HL-60/S4 treated with phorbol 12-myristate 13-acetate at 8.2 ng/mL for 4 days and 3 days (cell line): ENCODE data around the gene CTIF.
"Not testable (repeated sequence)": the region's sequence is repeated elsewhere in the genome, so short reads cannot be mapped to it uniquely, and the experiment has no call there.

Experiments used
- in situ Hi-C: fragments of 300-500 bp; cut with MboI; formaldehyde crosslinking; loops from 2 replicates; pipeline ENCODE4 v1.15.0; 2022; ENCODE audit warnings: low sequenced_read_pairs

CTIF gene

DNA sequence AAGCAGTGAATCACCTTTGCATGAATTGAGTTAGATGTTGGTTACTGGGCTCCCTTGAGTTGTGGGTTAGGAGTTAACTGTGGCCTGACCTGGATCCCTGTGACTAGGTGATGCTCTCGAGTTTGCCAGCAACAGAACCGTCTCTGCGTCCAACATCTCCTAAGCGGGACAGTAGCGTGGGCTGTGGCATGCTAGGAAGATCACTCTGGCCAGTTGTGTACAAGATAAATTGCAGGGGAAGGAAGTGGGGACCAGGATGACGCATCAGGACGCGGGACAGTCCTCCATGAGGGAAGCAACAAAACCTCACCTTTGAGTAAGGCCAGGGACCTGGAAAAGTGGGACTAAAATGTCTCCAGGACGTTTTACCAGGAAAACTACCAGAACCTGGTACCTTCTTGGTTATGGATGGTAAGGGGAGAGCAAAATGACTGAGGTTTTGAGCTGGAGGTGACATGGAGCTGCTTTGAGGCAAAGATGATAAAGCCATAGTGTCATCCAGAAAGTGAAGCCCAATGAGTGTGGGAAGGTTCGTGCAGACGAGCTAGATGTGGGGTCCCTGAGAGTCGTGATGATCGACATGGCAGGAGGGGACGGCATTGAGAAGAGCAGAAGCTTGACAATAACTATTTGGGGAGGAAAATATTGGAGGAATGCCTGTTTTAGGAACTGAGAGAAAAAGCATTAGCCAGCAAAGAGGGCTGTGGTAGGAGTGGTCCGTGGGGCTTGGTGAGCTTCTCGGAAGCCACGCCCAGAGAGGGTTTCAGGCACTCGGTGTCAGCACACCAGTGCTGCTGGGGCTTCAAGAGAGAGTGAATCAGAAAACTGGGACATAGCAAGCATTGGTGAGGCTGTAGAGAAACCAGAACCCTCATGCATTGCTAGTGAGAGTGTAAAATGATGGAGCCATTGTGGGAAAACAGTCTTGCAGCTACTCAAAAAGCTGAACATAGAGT is 316.9 kb downstream of the CTIF start:
- in situ Hi-C loops = no loop called here

GRCh38 chr18:48857023-48857694 is 318.3 kb downstream of the CTIF start:
- in situ Hi-C loops = no loop called here

- in situ Hi-C loops = no loop called here
Measured at GRCh38 chr18:48858676-48859075, 319.8 kb downstream of the CTIF start.

GRCh38 chr18:48859311-48860268 is 320.8 kb downstream of the CTIF start:
- in situ Hi-C loops = no loop called here

DNA sequence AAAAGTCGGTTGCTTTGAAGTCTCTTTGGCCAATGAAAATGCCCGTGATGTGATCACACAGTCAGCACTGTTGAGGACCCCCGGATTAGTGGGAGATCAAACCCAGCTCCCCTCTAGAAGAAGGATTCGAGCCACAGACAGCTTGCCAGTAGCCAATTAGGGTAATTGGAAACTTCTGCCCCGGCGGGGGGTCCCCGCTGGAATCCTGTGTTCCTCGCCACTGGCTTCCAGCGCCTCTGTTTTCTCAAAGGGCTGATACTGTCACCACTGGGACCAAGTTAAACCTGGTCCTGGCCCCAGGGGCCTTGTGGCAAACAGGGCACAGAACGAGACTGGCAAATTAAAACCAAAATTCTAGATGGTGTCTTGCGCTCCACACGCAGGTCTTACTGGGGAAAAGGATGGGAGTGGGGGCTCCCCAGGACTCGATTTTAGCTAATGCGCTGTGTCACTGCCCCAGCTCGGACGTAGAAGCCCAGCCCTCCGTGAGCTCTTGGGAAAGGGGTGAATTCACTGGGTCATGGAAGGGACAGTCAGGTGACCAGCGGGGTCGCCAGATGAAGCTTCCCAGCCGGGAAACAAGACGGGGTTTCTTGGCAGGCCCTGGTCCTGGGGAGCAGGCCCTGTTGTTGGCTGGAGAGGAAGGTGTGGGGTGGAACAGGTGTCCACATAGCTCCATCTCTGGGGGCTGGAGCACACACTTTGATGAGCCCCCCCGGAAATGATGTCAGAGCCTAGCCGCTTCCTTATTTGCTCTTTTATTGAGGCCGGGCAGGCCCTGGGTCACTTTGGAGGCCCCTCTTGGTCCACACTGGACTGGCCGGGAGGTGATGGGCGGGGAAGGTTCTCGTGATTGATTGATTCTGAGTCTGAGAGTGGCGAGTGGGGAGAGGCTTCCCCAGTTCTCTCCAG is 321.7 kb downstream of the CTIF start:
- in situ Hi-C loops = no loop called here

GRCh38 chr18:48861181-48861708 is 322.4 kb downstream of the CTIF start:
- in situ Hi-C loops = no loop called here

DNA sequence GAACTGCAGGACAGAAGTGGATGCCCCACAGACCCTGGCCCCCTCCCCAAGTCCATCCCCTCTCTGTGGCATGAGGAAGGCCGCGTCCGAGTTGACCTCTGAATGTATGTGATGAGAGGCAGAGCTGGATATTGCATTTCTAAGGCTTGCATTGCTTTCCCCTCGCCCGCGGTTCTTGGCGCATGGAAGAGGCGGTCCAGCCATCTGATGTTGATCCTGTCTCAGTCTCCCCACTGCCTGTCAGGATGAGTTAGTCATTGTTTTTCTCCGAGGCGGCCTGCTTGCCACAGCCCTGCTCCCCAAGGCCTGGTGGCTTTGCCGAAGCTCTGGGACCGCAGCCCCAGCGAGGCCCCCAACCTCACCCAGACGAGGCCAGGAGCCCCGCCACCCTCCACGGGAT is 323.3 kb downstream of the CTIF start:
- in situ Hi-C loops = no loop called here

DNA sequence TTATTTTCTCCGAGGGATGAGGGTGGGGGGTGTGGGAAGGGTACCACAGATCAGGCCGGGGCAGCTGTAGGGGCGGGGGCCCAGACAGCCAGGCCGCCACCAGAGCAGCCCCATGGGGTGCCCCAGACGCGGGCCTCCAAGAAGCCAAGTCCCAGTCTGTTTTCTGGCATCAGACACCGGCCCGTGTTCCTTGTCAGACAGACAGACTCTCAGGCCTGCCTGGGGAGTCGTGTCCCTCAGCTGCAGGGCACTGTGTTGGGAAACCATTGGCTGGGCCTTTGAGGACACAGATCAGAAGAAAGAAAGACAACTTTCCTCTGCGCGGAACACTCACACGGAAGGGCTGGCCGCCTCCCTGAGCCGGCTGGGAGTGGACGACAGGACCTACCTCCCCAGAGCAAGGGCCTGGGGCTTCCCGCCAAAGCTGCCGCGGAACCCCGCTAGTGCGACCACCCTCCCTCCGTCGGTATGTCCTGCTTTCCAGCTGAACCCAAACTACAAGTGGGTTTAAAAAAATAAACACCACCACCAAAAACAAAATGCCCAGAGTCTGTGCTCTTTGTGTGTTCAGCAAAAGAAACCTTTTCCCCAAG is 323.9 kb downstream of the CTIF start:
- in situ Hi-C loops = no loop called here

GRCh38 chr18:48863432-48864065 is 324.7 kb downstream of the CTIF start:
- in situ Hi-C loops = no loop called here

DNA sequence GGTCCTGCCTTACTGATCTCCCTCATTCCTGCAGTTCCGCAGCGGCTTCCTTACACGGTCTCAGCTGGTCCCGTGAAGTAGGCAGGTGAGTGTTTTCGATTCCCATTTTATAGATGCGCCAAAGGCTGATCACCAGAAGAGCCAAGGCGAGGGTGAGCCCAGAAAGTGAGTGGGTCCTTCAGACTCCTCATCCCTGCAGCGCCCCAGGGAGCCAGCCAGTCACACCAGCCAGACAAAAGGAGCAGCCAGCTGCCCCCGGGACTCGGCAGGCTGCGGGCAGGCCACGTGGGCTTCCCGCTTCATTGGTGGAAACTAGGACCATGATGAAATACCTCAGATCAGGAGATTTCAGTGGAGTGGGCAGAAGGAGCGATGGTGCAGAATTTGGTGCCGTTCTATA is 326.0 kb downstream of the CTIF start:
- in situ Hi-C loops = no loop called here

GRCh38 chr18:48866028-48866733 is 327.4 kb downstream of the CTIF start:
- in situ Hi-C loops = no loop called here

- in situ Hi-C loops = no loop called here
Measured at GRCh38 chr18:48866856-48867255, 328.0 kb downstream of the CTIF start.

GRCh38 chr18:48867978-48868377 is 329.1 kb downstream of the CTIF start:
- in situ Hi-C loops = no loop called here

- in situ Hi-C loops = no loop called here
Measured at GRCh38 chr18:48868468-48869466, 329.9 kb downstream of the CTIF start.

- in situ Hi-C loops = no loop called here
Measured at GRCh38 chr18:48869591-48869990, 330.8 kb downstream of the CTIF start.

GRCh38 chr18:48870926-48871325 is 332.1 kb downstream of the CTIF start:
- in situ Hi-C loops = not testable (repeated sequence)
